SK-N-SH (cell line): Measurements from ENCODE around the gene RGS7BP.

ENCODE experiments used
- CTCF ChIP-seq: fragments of 200-600 bp; sonication (generic); IDR thresholded peaks from 2 replicates; pipeline ENCODE4 v1.6.1; 2017; ENCODE audit warnings: antibody characterized with exemption, mild to moderate bottlenecking, moderate library complexity
- EP300 ChIP-seq, 2 experiments: IDR thresholded peaks; 2 replicates each; pipeline versions ENCODE4 v1.4.0 to v1.6.1; 2012; ENCODE audit warnings: borderline replicate concordance in 1 of 2, low read depth in 1 of 2, low read length in 1 of 2
- EZH2phosphoT487 ChIP-seq: fragments of 200-600 bp; sonication (generic); IDR thresholded peaks from 2 replicates; pipeline ENCODE4 v1.6.1; 2017; ENCODE audit warnings: low read depth, mixed run types, mild to moderate bottlenecking, antibody characterized with exemption, moderate library complexity, borderline replicate concordance
- MXI1 ChIP-seq: IDR thresholded peaks from 2 replicates; pipeline ENCODE4 v1.6.1; 2012; ENCODE audit warnings: mild to moderate bottlenecking, low read depth, low read length, improper control_type of control experiment
- PBX3 ChIP-seq: IDR thresholded peaks from 2 replicates; pipeline ENCODE4; 2012
- POLR2AphosphoS5 ChIP-seq: IDR thresholded peaks from 2 replicates; pipeline ENCODE4 v1.6.1; 2012; ENCODE audit warnings: low read depth, low read length
- REST ChIP-seq: IDR thresholded peaks from 2 replicates; pipeline ENCODE4 v1.6.1; 2012; ENCODE audit warnings: mild to moderate bottlenecking, low read depth, low read length, moderate library complexity
- SIN3A ChIP-seq: IDR thresholded peaks from 2 replicates; pipeline ENCODE4 v1.6.1; 2012; ENCODE audit warnings: low read depth, mild to moderate bottlenecking, low read length, moderate library complexity, borderline replicate concordance

GRCh38 chr5:64513492-64513891 is 7.7 kb downstream of the RGS7BP start:
- TF ChIP-seq CTCF (no peak), SIN3A (no peak), REST (no peak), EP300 (IDR thresholded peaks at IDR 0.05; ENCODE audit: borderline replicate concordance in 1 of 2, low read depth in 1 of 2, low read length in 1 of 2) (no peak), EZH2phosphoT487 (no peak), MXI1 (no peak), POLR2AphosphoS5 (no peak), PBX3 (no peak)
